ENCODE data around the gene MBP. TPM values are rescaled to one million over a fixed set of nuclear protein-coding genes. Genes with fewer than 3 reads are reported as not detected.

MBP gene
- total and polyA plus RNA-seq, 2 donors (not counting 3 experiments of a cell fraction or from before 2014, with no cell fraction given): 1.7 to 2.3 TPM

DNA sequence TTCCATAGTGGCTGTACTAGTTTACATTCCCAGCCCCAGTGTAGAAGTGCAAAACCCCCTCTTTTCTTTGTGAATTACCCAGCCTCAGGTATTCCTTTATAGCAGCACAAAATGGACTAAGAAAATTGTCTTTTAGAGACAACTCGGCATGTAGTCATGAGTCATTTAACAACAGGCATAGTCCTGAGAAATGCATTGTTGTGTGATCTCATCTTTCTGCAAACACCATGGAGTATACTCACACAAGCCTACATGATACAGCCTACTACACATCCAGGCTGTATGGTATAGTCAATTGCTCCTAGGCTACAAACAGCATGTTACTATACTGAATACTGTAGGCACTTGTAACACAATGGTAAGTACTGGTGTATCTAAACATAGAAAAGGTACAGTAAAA is 44.4 kb upstream of the MBP start:
- Histone ChIP-seq H2AFZ (ENCODE audit: low read depth, low read length) (no peak overlapping the region), H3K4me3 (replicated peaks in 1 of 3; ENCODE audit: insufficient read depth in 1 of 3, low read depth in 1 of 3, low read length in 3 of 3) (no peak overlapping the region), H3K27ac (ENCODE audit: insufficient read depth, low read depth, low read length) (no peak overlapping the region), H3K4me2 (ENCODE audit: insufficient read depth, low read length) (no peak overlapping the region), H3K4me1 (ENCODE audit: control insufficient read depth, extremely low read depth, insufficient read depth, low read length) (no peaks in the 10 kb centered on the region), H3K27me3 (ENCODE audit: control insufficient read depth in 2 of 2, insufficient read depth in 2 of 2, low read length in 2 of 2) (no peaks in the 10 kb centered on the region), H3K9ac (replicated peaks; ENCODE audit: extremely low read depth, insufficient read depth, low read length) (no peak overlapping the region), H3K9me3 (replicated peaks; ENCODE audit: control insufficient read depth, insufficient read depth, low read length) (no peaks in the 10 kb centered on the region), H3K79me2 (ENCODE audit: control insufficient read depth, insufficient read depth, low read length) (no peaks in the 10 kb centered on the region), H3K9me1 (replicated peaks; ENCODE audit: control insufficient read depth, extremely low read depth, insufficient read depth, low read length) (no peaks in the 10 kb centered on the region), H3K36me3 (ENCODE audit: control insufficient read depth in 2 of 2, extremely low read depth in 1 of 2, insufficient read depth in 2 of 2, low read length in 2 of 2) (no peaks in the 10 kb centered on the region), H4K20me1 (replicated peaks; ENCODE audit: control insufficient read depth, extremely low read depth, insufficient read depth, low read length) (no peaks in the 10 kb centered on the region)
- dilution Hi-C loops (cut with MboI; ENCODE audit: extremely low pct_ligation_motif_present, low sequenced_read_pairs): no loop called here
- DNase-seq (ENCODE audit: low read depth, low spot score) (no peak), FAIRE-seq (no peak)
- intact Hi-C loops (cut with micrococcal nuclease): no loop called here
- POLR2A ChIA-PET: no interaction called here
- CTCF ChIA-PET: interaction anchor here (0.8 to 1.4 kb wide), 3 partner anchors 13 to 177 kb away, joined by 5 to 6 read pairs (median 6); no protein-coding TSS in a partner anchor
- TF ChIP-seq EZH2 (IDR thresholded peaks at IDR 0.05; ENCODE audit: borderline replicate concordance, low read depth, low read length, severe bottlenecking): no peak
- no peak for TF ChIP-seq GATA2 (IDR thresholded peaks at IDR 0.05; ENCODE audit: insufficient read depth, insufficient read length, low read depth, low read length)
- TF ChIP-seq FOS (IDR thresholded peaks at IDR 0.05; ENCODE audit: borderline replicate concordance, insufficient read depth, low read length): no peak
- no peak for TF ChIP-seq CTCF (IDR thresholded peaks at IDR 0.05; ENCODE audit: extremely low read depth in 1 of 2, insufficient read depth in 1 of 2, low read depth in 1 of 2, low read length in 2 of 2)
- no peak for TF ChIP-seq POLR2A (IDR thresholded peaks at IDR 0.05; ENCODE audit: low read depth, low read length)
- no peak for TF ChIP-seq MYC (IDR thresholded peaks at IDR 0.05; ENCODE audit: low read depth, low read length)
- TF ChIP-seq JUN (IDR thresholded peaks at IDR 0.05; ENCODE audit: borderline replicate concordance, insufficient read depth, insufficient read length, low read depth): no peak
- TF ChIP-seq, protein P1, sequence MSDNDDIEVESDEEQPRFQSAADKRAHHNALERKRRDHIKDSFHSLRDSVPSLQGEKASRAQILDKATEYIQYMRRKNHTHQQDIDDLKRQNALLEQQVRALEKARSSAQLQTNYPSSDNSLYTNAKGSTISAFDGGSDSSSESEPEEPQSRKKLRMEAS (IDR thresholded peaks at IDR 0.05; ENCODE audit: insufficient read depth, insufficient read length): no peak
- no peak for TF ChIP-seq POLR2AphosphoS5 (IDR thresholded peaks at IDR 0.05; ENCODE audit: insufficient read depth, low read depth, low read length)
- no TSS peak for BruUV-seq (replicated peaks)

Measured in endothelial cell of umbilical vein (primary cell).